BLaER1 (cell line): ENCODE data around the gene DERA.
"Not testable (repeated sequence)": the region's sequence is repeated elsewhere in the genome, so short reads cannot be mapped to it uniquely, and the experiment has no call there.

Experiments
- H3K27ac ChIP-seq: shearing (Covaris generic); formaldehyde crosslinking; 2 replicates; pipeline ENCODE4 v1.8.1; 2022
- H3K27me3 ChIP-seq: shearing (Covaris generic); formaldehyde crosslinking; 2 replicates; pipeline ENCODE4 v1.8.1; 2022
- H3K36me3 ChIP-seq: shearing (Covaris generic); formaldehyde crosslinking; 2 replicates; pipeline ENCODE4 v1.8.1; 2022
- H3K4me1 ChIP-seq: shearing (Covaris generic); formaldehyde crosslinking; 2 replicates; pipeline ENCODE4 v1.8.1; 2022
- H3K4me2 ChIP-seq: shearing (Covaris generic); formaldehyde crosslinking; 2 replicates; pipeline ENCODE4 v1.8.1; 2022
- H3K4me3 ChIP-seq: shearing (Covaris generic); formaldehyde crosslinking; 2 replicates; pipeline ENCODE4 v1.8.1; 2022
- H3K9ac ChIP-seq: shearing (Covaris generic); formaldehyde crosslinking; 2 replicates; pipeline ENCODE4 v1.8.1; 2022
- H3K9me3 ChIP-seq: shearing (Covaris generic); formaldehyde crosslinking; 2 replicates; pipeline ENCODE4 v1.8.1; 2022
- H4K20me1 ChIP-seq: shearing (Covaris generic); formaldehyde crosslinking; 2 replicates; pipeline ENCODE4 v1.8.1; 2022
- Cebpa-rat ChIP-seq: shearing (Covaris generic); IDR thresholded peaks from 2 replicates; pipeline ENCODE4 v1.8.1; 2022

DERA gene

DNA sequence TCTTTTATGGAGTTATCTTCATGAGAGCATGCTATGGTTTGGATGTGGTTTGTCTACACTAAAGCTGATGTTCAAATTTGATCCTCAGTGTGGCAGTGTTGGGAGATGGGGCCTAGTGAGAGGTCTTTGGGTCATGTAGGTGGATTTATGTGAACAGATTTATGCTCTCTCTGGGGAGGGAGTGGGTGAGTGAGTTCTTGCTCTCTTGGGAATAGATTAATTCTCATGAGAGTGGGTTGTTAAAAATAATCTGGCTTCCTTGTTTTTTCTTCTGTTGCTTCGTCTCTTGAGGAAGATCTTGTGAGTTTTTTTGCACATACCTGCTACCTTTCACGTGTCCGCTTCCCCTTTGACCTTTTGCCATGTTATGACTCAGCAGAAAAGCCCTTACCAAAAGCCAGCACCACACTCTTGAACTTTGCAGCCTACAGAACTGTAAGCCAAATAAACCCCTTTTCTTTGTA, 20.5 kb downstream of the DERA start:
- Histone ChIP-seq H4K20me1 (peaks cover 8% of the 10 kb centered on the region), H3K27ac (no peak overlapping the region), H3K36me3 (no peaks in the 10 kb centered on the region), H3K27me3 (no peaks in the 10 kb centered on the region), H3K4me2 (no peak overlapping the region), H3K4me1 (peaks cover 8% of the 10 kb centered on the region), H3K4me3 (no peak overlapping the region), H3K9ac (no peak overlapping the region), H3K9me3 (peaks cover under 1% of the 10 kb centered on the region; the same call in 1 of the 2 replicates)
- TF ChIP-seq Cebpa-rat: no peak

DNA sequence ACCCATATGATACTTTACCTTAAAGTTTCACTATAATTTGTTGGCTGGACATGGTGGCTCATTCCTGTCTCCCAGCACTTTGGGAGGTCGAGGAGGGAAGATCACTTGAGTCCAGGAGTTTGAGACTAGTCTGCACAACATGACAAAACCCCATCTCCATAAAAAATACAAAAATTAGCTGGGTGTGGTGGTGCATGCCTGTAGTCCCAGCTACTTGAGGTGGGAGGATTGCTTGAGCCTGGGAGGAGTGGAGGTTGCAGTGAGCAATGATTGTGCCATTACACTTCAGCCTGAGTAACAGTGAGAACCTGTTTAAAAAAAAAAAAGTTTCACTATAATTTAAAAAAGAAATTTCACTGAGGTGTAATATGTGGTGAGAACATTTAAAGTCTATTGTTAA, 21.2 kb downstream of the DERA start:
- TF ChIP-seq Cebpa-rat: no peak

DNA sequence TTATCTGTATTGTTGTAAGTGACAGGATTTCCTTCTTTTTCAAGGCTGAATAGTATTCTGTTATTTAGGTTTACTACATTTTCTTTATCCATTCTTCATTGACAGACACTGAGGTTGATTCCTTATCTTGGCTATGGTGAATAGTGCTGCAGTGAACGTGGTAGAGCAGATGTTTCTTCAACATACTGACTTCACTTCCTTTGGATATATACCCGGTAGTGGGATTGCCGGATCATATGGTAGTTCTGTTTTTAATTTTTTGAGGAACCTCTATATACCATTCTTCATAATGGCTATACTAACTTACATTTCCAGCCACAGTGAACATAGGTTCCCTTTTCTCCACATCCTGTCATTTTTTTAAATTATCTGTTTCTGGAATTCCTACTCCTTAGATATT, 21.8 kb downstream of the DERA start:
- Histone ChIP-seq H3K4me3 (no peak overlapping the region), H3K27ac (no peak overlapping the region), H3K9ac (no peak overlapping the region), H3K4me2 (no peak overlapping the region), H3K4me1 (peaks cover 8% of the 10 kb centered on the region), H4K20me1 (peaks cover 8% of the 10 kb centered on the region), H3K36me3 (no peaks in the 10 kb centered on the region), H3K27me3 (no peaks in the 10 kb centered on the region), H3K9me3 (no peaks in the 10 kb centered on the region)
- TF ChIP-seq Cebpa-rat: no peak

More for the DNA sequence above, 21.2 kb downstream of the DERA start:
- H3K4me3 ChIP-seq: no peak overlapping the region
- peaks cover 8% of the 10 kb centered on the region for H3K4me1 ChIP-seq
- no peaks in the 10 kb centered on the region for H3K9me3 ChIP-seq
- H3K4me2 ChIP-seq: no peak overlapping the region
- H3K9ac ChIP-seq: no peak overlapping the region
- peaks cover 8% of the 10 kb centered on the region for H4K20me1 ChIP-seq
- H3K27ac ChIP-seq: no peak overlapping the region
- H3K27me3 ChIP-seq: no peaks in the 10 kb centered on the region
- H3K36me3 ChIP-seq: no peaks in the 10 kb centered on the region

DNA sequence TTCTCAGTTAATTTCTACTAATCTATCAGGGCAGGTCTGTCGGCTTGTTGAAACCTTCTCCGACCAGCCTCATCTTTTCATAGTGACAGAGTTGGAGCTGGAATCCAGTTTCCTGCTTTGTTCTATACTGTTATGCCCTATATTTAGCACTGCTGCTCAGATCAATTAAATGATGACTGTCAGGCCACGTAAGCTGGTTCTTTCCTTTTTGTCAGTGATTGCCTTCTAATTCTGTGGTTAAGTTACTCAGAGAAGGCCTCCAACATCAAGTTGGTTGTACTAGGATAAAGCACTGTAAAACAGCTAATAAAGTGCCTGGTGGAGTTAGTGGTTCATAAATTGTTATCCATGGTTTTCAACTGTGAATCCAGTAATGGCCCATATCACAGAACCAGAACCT, 22.6 kb downstream of the DERA start:
- peaks cover under 1% of the 10 kb centered on the region; the same call in 1 of the 2 replicates for H3K36me3 ChIP-seq
- H3K9ac ChIP-seq: no peak overlapping the region
- no peak for TF ChIP-seq Cebpa-rat
- peaks cover under 1% of the 10 kb centered on the region; the same call in 1 of the 2 replicates for H4K20me1 ChIP-seq
- no peak overlapping the region for H3K4me3 ChIP-seq
- peaks cover 8% of the 10 kb centered on the region for H3K4me1 ChIP-seq
- H3K27ac ChIP-seq: no peak overlapping the region
- no peak overlapping the region for H3K4me2 ChIP-seq
- no peaks in the 10 kb centered on the region for H3K27me3 ChIP-seq
- H3K9me3 ChIP-seq: peaks cover 1% of the 10 kb centered on the region

DNA sequence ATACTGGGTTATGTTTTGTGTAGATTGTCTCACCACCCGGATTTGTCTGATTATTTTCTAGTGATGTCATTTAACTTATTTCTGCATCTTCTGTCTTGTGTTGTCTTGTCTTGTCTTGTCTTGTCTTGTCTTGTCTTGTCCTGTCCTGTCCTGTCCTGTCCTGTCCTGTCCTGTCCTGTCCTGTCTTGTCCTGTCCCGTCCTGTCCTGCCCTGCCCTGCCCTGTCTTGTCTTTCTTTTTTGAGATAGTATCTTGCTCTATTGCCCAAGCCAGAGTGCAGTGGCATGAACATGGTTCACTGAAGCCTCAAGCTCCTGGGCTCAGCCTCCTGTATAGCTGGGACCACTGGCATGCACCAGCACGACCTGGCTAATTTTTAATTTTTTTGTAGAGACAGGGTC, 25.6 kb downstream of the DERA start:
- no peak for TF ChIP-seq Cebpa-rat
- H3K27me3 ChIP-seq: no peaks in the 10 kb centered on the region
- no peak overlapping the region for H3K9ac ChIP-seq
- H3K36me3 ChIP-seq: peaks cover 4% of the 10 kb centered on the region; the same call in 1 of the 2 replicates
- no peak overlapping the region for H3K4me2 ChIP-seq
- H3K4me1 ChIP-seq: peaks cover 3% of the 10 kb centered on the region
- no peak overlapping the region for H3K27ac ChIP-seq
- no peak overlapping the region for H3K4me3 ChIP-seq
- no peaks in the 10 kb centered on the region for H4K20me1 ChIP-seq
- peaks cover 13% of the 10 kb centered on the region for H3K9me3 ChIP-seq

DNA sequence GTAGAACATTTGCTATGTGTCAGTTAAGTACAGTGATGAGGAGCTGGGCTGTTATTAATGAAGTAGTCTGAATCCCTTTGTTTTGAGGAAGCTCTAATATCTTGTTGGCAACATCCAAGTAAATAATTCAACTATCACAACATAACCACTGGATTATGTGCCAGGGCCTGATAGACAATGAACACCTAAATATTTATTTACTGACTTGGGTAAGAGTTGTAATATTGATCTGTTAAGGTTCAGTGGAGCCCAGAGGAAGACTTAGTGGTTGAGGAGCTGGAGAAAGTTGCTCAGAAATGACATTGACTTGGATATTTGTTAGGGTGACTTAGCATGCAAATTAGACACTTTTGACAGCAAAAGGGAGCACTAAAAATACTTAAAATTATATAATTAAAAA, 26.8 kb downstream of the DERA start:
- H3K36me3 ChIP-seq: peaks cover 8% of the 10 kb centered on the region; the same call in 1 of the 2 replicates
- no peaks in the 10 kb centered on the region for H3K4me1 ChIP-seq
- no peaks in the 10 kb centered on the region for H3K27me3 ChIP-seq
- TF ChIP-seq Cebpa-rat: no peak
- no peak overlapping the region for H3K4me3 ChIP-seq
- no peak overlapping the region for H3K9ac ChIP-seq
- H4K20me1 ChIP-seq: no peaks in the 10 kb centered on the region
- peaks cover 17% of the 10 kb centered on the region for H3K9me3 ChIP-seq
- H3K27ac ChIP-seq: no peak overlapping the region
- no peak overlapping the region for H3K4me2 ChIP-seq

DNA sequence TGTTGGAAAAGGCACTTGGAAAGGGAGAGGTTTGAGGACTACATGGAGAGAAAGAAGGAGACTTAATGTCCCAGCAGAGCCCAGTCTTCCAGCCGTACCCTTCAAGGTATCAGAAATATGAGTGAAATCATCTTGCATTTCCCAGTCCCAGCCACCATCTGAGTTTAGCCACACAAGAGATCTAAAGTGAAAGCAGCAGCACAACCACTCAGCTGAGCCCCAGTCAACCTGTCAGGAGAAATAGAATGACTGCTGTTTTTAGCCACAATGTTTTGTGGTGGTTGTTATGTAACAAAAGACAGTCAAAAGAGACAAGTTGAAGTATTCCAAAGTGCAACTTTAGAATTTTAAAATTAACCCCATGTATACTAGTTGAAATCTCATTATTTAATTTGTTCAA, 28.0 kb downstream of the DERA start:
- H3K36me3 ChIP-seq: peaks cover 8% of the 10 kb centered on the region; the same call in 1 of the 2 replicates
- no peaks in the 10 kb centered on the region for H4K20me1 ChIP-seq
- no peaks in the 10 kb centered on the region for H3K27me3 ChIP-seq
- TF ChIP-seq Cebpa-rat: no peak
- no peak overlapping the region for H3K4me3 ChIP-seq
- H3K27ac ChIP-seq: no peak overlapping the region
- H3K9ac ChIP-seq: no peak overlapping the region
- no peak overlapping the region for H3K4me2 ChIP-seq
- peaks cover 22% of the 10 kb centered on the region for H3K9me3 ChIP-seq
- no peaks in the 10 kb centered on the region for H3K4me1 ChIP-seq

DNA sequence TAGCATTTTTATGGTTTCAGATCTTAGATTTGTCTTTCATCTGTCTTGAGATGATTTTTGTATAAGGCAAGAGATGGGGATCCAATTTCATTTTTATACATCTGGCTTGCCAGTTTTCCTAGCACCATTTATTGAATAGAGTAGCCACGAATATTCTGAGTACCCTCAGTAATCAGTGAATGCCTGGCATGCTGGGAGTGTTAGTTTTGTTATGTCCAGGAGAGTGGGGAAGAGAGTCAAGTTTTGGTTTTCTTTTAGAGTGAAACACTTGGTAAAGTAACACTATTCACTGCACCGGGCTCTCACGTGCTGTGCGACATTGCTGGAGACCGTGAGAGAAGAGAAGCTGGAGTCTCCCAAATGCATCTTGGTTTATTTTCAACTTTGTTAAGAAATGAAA, 31.3 kb downstream of the DERA start:
- peaks cover 8% of the 10 kb centered on the region; the same call in 1 of the 2 replicates for H3K36me3 ChIP-seq
- H3K4me2 ChIP-seq: no peak overlapping the region
- H3K4me1 ChIP-seq: no peaks in the 10 kb centered on the region
- no peak for TF ChIP-seq Cebpa-rat
- no peaks in the 10 kb centered on the region for H4K20me1 ChIP-seq
- peaks cover 28% of the 10 kb centered on the region for H3K9me3 ChIP-seq
- H3K4me3 ChIP-seq: no peak overlapping the region
- no peaks in the 10 kb centered on the region for H3K27me3 ChIP-seq
- no peak overlapping the region for H3K27ac ChIP-seq
- no peak overlapping the region for H3K9ac ChIP-seq

DNA sequence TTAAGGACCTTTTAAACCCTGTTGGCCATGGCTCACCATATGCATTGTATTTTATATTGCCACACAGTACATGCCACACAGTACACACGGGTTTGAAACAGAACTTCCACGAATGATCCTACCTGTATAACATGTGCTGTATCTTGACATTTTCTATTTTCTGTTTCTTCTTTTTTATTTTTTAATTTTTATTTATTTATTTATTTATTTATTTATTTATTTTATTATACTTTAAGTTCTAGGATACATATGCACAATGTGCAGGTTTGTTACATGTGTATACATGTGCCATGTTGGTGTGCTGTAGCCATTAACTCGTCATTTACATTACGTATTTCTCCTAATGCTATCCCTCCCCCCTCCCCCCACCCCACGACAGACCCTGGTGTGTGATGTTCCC, 32.4 kb downstream of the DERA start:
- H3K9ac ChIP-seq, H4K20me1 ChIP-seq, H3K27me3 ChIP-seq, H3K36me3 ChIP-seq, H3K27ac ChIP-seq, H3K4me3 ChIP-seq, H3K4me2 ChIP-seq, H3K4me1 ChIP-seq: not testable (repeated sequence)
- H3K9me3 ChIP-seq: peaks cover 30% of the 10 kb centered on the region

DNA sequence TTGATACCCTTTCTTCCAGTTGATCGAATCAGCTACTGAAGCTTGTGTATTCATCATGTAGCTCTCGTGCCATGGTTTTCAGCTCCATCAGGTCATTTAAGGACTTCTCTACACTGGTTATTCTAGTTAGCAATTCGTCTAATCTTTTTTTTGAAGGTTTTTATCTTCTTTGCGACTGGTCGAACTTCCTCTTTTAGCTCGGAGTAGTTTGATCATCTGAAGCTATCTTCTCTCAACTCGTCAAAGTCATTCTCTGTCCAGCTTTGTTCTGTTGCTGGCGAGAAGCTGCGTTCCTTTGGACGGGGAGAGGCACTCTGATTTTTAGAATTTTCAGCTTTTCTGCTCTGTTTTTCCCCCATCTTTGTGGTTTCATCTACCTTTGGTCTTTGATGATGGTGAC, 37.3 kb downstream of the DERA start:
- H3K27me3 ChIP-seq, H3K27ac ChIP-seq, H3K4me2 ChIP-seq, H3K9ac ChIP-seq, H3K4me3 ChIP-seq, H4K20me1 ChIP-seq, H3K4me1 ChIP-seq: not testable (repeated sequence)
- Histone ChIP-seq H3K36me3 (0 out of 2 replicates have a peak, but pooled peaks cover 13% of the 10 kb centered on the region), H3K9me3 (peaks cover 29% of the 10 kb centered on the region)

DNA sequence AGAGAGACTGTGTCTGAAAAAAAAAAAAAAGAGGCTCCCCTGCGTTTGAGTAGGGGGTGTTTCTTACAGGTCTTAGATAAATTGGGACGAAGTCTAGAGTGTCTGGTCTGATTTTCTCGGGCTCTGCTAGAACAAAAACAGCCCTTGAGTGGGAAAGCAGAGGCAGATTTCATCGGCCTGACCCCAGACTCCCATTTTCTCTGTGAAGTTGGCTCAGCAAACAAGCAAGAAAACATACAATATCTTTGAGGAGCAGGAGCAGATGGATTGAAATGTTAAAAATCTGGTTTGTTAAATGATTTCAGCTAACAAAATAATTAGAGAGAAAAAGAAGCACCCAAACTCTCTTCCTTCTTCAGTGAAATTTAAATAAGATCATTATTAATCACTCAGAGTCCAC, 44.1 kb downstream of the DERA start:
- Histone ChIP-seq H3K9ac (no peak overlapping the region), H3K4me3 (no peak overlapping the region), H4K20me1 (0 out of 2 replicates have a peak, but pooled peaks cover 4% of the 10 kb centered on the region), H3K27ac (no peak overlapping the region), H3K4me1 (no peaks in the 10 kb centered on the region), H3K27me3 (no peaks in the 10 kb centered on the region), H3K36me3 (peaks cover 19% of the 10 kb centered on the region; the same call in 1 of the 2 replicates), H3K9me3 (peaks cover 5% of the 10 kb centered on the region; the same call in 1 of the 2 replicates), H3K4me2 (no peak overlapping the region)
- no peak for TF ChIP-seq Cebpa-rat
